Right renal pelvis (tissue), 4 donors: Measurements from ENCODE around the gene SLC4A2. TPM values are rescaled to one million over a fixed set of nuclear protein-coding genes. Genes with fewer than 3 reads are reported as not detected.

ENCODE experiments used
- DNase-seq, 4 donors: peaks; one replicate each; pipeline ENCODE4 v3.0.0-alpha.2; 2013; ENCODE audit warnings: low read depth in 4 of 4, low spot score in 3 of 4, missing footprints in 1 of 4
- polyA plus RNA-seq, 4 donors: library from polyadenylated mRNA; unstranded; fragments of 120-200 nt; gene quantifications; one replicate each; pipeline ENCODE4 v1.2.1, GENCODE V29; 2013; ENCODE audit not compliant: insufficient read length in 4 of 4

SLC4A2 gene
- polyA plus RNA-seq, 4 donors = 89.0 to 104 (median 93.9) TPM

DNA sequence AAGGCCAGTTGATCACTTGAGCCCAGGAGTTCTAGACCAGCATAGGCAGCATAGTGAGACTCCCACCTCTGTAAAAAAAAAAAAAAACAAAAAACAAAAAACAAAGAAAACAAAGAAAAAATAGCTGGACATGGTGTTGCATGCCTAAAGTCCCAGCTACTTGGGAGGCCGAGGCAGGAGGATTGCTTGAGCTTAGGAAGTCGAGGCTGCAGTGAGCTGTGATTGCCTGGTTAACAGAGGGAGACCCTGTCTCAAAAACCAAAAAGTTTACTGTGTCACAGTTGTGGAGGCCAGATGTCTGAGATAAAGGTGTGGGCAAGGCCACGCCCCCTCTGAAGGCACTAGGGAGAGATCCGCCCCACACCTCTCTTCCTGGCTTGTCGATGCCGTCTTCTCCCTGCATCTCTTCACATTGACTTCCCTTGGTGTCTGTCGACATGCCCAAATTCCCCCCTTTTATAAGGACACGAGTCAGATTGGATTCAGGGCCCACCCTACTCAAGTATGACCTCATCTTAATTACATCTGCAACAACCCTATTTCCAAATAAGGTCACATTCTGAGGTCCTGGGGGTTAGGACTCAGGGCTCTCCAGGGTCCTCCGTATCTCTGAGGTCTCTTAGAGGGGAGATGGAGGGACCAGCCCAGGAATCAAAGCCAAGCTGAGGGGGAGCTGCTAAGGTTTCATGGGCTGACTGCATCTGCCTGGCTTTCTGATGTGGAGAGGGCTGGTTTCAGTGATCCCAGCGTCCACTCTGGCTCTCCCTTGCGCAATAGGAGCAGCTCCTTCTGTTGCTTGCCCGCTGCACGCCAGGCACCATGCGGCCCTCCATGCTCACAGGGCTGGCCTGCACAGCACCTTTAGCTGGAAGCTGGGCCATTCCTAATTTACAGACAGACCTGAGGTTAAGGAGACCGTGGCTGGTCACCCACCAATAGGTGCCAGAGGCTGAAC lies 50.0 kb downstream of the SLC4A2 start:
- no peak for DNase-seq

DNA sequence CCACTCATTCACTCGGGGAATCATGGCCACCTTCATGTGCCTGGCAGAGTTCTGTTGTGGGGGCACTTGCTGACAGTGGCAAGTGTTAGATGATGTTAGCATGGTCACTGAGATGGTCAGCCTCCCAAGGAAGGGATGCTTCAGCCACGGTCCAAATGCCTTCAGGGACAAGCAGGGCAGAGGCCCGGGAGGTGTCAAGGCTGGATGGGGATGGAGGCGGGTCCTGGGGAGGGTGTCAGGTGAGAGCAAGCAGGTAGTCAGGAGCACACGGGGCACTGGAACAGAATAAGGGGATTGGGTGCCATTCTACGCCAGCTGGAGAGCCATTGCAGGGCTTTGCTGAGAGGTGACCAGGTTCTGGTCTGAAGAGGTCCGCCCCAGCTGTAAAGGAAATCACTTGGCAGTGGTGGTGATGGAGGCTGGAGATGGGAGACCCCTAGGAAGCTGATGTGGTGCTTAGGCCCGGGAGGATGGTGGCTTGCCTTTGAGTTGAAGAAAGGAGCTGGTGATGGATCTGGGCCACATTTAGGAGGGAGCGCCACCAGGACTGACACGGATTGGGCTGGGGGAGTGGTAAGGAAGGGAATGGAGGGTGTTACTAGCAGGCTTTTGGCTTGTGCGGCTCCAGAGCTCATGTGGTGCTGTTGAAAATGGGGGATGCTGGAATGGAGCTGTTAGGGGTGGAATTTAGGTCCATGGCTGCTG lies 51.0 kb downstream of the SLC4A2 start:
- DNase-seq = no peak

DNA sequence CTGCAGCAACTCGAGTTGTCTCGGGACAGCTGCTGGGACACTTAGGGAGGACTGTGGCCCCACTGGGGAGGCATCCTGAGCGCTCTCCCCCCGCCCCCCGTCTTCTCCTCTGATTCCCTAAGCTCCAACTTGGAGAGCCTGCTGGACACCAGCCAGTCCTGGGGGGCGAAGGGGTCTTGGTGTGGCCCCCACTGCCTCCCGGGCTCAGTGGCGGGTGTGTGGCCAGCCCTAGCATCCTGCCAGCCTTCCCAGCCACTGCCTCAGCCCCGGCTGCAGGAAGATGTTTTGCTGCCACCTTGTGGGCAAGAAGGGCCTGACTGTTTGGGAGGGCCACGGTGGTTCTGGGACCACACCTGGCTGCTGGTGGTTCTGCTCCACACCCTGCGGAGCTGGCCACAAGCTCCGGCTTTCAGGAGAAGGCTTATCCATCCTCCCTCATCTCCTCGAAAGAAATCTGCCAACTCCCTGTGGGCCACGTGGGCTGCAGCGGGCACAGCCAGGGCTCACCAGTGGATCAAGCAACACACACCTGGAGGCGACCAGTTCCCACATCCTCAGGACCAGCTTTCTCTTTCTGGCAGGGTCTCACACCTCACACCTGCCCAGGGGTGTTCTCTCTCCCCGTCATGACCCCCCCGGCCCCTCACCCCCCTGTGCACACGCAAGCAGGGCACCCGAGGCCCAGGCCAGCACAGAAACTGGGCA lies 51.7 kb downstream of the SLC4A2 start:
- DNase-seq = no peak

DNA sequence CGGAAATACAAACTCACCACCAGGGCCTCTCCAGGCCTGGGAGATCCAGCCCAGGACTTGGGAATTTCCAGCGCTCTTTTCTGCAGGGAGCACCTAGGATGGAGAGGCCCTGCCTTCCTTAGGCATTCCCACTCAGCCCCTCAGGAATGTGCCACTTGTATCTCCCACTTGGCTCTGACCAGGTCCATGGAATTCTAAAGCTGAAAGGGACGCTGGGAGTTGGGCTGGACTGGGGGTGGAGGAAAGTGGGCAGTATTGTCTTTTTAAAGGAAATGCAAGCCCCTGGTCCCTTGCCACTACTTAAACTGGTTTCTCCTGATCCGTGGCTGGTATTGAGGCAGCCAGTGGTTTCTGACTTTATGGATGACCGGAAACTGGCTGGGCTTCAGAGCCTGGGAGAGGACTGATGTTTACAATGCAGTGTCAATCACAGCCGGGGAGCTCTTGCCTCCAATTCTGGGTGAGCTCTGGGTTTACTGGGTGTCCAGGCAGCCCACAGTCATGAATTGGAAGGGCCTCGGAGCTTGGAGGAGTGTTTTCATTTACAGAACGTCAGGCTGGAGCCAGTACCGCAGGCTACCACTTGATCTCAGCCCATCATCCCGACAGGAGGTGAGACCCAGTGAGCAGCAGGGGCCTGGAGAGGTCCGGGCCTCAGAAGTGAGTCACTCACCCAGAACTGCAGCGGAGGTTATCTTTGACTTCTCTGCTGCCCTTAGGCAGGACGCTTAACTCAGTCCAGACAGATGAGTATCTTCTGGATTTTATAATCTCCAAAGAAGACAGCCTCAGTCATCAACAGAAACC lies 54.2 kb downstream of the SLC4A2 start:
- DNase-seq = no peak

DNA sequence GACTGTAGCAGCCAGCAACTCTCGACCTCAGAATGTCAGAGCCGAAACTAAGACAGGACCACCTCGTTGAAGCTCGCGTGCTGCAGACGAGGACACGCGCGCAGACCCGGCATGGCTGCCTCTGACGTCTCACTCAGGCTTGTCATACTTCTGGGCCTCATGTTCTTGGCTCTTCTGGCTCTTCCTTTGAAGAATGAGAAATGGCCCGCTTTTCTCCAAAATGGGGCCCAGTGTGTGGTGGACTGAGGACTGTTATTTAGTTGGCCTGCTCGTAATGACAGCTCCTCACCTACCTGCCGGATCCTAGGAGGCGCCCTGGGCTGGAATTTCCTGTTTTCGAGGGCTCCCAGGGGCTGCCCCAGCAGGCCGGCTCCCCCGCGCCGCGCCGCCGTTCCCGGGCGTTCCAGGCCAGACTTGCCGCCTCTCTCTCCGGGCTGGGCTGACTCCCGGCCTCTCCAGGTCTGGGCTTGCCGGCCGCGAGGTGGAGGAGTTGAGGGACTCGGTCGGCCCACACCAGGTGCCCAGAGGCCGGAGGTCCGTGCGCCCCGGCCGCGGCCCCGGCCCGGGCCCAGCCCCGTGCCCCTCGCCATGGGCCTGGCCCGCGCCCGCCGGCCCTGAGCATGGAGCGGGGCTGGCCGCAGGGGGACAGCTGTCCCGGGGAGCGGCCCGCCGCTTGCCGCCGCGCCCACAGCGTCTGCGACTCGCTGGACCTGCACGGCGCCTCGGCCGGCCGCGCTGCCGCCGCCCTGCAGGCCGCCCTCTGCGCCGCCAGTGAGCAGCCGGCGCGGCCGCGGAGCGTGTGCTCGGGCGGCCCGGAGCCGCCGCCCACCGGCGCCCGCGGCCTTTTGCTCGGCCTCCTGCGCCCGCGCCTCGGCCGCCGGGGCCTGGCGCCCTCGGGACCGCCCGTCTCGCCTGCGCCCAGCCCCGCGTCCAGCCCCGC lies 55.0 kb downstream of the SLC4A2 start:
- no peak for DNase-seq

DNA sequence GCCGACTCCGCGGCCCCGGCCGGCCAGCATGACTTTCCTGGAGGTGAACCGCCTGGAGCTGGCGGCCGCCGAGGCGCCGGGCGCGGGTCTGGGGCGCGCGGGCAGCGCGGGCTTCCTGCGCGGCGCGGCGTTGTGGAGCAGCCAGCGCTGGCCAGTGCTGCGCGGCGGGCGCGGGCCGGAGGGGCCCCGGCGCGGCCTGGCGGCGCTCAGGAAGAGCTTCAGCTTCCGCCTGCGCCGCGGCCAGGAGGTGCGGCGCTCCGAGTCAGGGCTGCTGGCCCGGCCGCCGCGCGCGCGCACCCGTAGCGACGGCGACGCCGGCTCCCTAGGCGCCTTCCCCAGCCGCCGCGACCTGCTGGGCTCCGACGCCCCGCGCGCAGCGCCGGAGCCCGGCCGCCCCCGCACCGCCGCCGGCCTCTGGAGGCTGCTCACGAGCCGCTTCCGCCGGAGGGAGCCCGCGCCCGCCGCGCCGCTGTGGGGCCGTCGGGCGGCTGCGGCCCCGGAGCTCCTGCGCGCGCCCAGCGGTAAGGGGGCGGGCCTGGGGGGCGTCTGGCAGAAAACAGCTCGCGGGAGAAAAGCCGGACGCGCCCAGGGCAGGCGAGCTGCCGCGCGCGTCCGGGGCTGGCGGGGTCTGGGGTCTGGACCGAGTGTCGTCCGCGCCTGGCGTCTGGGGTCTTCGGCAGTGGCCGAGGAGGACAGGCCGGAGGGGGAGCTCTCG lies 55.9 kb downstream of the SLC4A2 start:
- no peak for DNase-seq

DNA sequence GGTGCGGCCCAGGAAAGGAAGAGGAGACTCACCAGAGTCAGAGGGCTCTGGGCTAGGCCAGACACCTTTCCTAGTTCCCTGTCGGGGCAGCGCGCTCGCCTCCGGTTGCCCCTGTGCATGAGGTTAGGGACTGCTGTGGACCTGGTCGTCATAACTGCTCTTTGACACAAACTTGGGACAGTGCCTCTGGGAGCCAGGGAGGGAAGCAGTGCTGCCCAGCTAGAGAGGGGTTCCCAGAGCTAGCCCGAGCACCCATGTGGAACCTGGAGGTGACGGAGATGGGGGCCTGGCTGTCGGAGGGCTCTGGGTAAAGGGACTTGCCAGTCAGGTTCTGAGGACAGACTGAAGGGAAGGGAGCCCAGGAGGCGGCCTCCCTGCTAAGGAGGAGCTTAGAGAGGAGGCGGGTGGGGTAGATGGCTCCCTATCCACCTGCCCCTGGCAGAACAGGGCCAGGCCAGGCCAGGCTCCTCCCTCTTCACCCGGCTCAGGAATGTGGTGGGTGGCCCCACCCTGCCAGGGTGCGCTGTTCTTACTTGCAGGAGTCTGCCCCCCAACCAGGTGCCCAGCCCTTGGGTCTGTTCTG lies 56.5 kb downstream of the SLC4A2 start:
- no peak for DNase-seq

DNA sequence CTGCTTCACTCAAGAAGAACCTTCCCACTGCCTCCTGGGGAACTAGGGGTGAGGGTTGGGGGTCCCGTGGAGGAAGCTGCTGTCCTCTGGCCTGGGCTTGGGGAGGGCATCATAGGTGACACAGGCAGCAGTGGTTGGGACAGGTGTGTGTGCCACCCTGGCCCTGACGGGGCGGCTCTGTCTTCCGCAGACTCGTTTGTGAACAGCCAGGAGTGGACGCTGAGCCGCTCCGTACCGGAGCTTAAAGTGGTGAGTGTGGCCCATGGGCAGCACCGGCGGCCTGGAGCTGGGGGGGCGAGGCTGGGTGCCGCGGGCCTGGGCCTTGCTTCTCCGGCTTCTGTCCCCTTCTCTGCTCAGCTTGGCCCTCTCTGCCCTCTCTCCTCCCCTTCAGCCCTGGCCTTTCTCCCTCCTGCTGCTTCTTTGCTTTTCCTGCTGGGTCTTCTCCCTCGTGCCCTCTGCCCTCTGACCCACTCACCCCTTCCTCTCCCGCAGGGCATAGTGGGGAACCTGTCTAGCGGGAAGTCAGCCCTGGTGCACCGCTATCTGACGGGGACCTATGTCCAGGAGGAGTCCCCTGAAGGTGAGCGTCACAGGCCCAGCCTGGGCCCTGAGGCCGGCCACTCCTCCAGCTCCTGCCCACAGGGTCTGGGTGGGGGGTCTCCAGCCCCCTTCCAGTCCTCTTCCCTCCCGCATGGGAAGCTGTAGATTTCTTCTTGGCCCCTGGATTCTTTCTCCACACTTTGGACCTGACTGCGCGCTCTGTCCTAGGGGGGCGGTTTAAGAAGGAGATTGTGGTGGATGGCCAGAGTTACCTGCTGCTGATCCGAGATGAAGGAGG lies 57.4 kb downstream of the SLC4A2 start:
- no peak for DNase-seq

DNA sequence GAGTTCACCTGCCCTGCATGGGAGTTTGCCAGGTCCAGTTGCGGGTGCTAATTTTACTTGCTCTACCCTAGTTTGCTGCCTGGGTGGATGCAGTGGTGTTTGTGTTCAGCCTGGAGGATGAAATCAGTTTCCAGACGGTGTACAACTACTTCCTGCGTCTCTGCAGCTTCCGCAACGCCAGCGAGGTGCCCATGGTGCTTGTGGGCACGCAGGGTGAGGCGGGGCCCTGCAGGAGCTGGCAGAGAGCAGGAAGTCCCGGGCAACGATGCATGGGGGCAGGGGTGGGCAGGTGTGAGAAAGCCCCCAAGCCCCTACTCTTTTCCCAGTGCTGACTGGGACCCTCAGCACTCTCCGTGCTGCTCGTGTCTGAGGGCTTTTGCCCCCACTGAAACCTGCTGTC lies 58.2 kb downstream of the SLC4A2 start:
- DNase-seq = no peak

DNA sequence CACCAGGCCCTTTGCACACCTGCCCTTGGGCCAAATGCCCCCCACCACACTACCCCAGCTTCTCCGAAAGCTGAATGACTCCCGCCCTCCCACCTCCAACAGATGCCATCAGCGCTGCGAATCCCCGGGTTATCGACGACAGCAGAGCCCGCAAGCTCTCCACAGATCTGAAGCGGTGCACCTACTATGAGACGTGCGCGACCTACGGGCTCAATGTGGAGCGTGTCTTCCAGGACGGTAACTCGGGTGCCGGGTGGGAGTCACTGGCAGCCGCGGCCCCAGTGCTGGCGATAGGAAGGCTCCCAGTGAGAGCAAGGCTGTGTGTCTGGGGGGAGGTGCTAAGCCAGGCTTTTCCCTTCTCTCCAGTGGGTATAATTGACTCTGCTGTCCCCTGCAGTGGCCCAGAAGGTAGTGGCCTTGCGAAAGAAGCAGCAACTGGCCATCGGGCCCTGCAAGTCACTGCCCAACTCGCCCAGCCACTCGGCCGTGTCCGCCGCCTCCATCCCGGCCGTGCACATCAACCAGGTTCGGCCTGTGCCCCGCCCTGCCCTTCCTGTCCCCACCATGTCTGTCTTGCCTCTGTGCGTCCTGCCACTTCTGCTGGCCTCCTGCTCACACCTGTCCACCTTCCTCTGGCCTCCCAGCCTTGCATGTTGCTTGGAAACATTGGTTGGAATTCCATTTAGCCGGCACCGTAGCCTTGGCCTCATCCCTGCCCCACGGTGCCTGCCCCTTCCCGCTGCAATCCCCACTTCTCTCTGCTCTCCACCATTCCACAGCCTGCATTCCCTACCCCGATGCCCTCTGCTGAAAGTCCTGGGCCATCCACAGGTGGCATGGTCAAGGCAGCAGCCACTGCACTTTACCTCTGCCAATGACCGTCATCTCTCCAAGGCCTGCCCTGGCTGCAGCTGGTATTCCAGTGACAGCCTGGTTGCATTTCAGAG lies 59.0 kb downstream of the SLC4A2 start:
- no peak for DNase-seq

DNA sequence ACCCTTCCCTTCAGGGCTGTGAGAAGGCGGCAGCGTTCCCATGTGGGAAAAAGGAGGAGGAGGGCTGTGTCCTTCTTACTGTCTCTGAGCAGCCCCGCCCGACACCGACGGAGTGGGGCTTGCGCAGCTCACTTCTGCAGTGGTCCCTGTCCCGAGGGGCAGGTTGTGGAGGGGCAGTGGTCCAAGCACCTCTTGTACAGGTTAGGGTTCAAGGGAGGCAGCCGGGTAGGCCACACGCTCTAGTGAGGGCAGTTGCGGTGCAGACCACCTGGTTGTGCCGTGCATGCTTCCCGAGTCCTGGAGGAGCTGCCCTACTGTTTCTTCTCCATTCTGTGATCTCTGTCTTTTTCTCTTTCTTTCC lies 59.6 kb downstream of the SLC4A2 start:
- DNase-seq = no peak

DNA sequence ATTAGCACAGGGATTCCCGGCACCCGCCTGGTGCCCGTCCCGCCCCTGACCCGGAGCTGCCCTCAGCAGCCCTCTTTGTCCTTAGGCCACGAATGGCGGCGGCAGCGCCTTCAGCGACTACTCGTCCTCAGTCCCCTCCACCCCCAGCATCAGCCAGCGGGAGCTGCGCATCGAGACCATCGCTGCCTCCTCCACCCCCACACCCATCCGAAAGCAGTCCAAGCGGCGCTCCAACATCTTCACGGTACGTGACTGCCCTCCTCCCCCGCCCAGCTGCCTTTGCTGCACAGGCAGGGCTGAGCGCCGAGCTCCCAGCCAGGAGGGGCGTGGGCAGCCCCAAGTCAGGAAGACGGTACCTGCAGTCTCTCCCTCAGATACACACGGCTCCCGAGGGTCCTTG lies 60.5 kb downstream of the SLC4A2 start:
- no peak for DNase-seq

DNA sequence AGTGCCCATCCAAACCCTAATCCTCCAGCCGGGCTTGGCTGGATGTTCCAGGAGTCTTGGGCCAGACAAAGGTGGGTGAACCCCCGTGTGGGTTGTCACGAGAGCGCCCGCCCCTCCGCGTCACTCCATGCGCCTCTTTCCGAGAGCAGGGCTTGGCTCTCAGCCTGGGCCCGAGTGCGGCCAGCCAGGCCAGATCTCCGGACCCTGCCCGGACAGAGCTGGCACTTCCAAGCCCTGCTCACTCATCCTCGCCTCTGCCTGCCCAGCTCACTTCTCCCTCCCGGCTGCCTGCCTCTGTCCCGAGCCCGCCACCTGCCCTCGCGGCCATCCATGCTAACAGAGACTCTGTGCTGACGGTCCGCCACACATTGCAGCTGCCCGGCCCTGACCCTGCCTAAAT lies 61.5 kb downstream of the SLC4A2 start:
- no peak for DNase-seq

DNA sequence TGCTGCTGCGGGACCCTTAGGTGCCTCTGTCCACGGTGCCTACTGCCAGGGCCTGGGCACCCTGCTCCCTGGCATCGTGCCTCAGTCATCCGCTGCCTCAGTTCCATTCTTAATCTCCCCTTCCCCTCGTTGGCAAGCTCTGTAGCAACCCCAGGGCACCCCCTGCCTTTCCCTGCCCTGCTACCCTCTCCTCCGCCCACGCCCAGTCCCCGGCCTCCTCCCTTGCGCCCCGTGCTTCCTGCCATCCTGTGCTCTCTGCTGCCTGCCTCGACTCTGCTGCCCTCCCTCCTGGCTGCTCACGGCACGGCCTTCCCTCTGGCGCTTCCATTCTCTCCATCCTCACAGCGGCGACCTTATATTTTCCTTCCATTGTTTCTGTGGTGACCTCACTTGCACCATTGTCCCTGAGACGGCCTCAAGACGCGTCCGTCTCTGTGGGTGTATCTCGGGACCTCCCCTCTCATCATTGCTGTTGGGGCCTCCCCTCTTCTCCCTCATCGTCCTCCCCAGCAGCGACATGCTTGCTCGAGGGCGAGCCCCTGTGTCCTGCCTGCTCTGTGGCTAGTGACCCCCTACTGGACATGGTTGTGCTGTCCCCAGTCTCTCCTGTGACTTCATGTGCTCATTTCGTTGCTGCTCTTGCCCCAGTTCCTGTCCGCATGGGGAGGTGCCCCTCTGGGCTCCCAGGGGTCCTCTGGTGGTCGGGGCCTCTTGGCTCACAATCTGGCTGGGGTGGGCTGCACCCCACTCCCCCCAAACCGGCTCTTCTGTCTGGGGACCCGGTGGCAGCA lies 62.2 kb downstream of the SLC4A2 start:
- DNase-seq = no peak

DNA sequence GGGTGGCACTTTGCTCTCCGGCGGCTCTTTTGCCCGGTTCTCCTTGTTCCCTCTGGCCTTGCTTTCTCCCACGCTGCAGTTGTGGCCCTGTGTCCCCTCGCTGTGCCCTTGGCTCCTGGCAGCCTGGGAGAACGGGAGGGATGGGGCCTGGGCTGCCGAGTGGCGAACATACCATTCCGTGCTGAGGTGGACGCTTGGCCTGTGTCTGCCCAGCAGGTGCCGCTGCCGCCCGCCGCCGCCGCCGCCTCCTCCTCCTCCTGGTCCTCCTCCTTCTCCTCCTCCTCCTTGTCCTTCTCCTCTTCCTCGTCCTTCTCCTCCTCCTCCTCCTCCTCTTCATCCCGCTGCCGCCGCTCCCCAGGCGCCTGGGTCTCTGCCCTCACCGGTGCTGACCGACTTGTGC lies 62.9 kb downstream of the SLC4A2 start:
- no peak for DNase-seq

DNA sequence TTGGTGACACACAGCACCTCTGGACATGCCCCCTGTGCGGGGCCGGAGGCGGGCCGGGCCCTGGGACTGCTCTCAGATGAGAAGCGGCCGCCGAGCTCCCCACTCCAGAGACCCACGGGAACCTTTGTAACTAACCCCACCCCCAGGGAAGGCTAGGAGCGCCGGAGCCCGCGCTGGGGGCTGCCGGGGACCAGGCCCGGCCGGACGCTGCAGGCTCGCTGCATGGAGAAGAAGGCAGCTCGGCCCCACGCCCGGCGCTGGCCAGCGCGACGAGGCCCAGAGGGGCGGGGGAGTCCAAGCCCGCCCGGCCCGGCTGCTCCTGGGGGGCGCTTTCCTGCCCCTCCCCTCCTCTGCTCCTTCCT lies 63.4 kb downstream of the SLC4A2 start:
- no peak for DNase-seq
